HG02973 (cell line): ENCODE measurements around the gene TRPM3.

Experiments used
- ATAC-seq: cut with Tn5 transposase; IDR thresholded peaks from one replicate; pipeline ENCODE4 v1.9.1; 2021; ENCODE audit warnings: moderate library complexity; ENCODE audit not compliant: unreplicated experiment

TRPM3 gene

GRCh38 chr9:70535546-70536323 is 585.7 kb downstream of the TRPM3 start:
- no peak for ATAC-seq

GRCh38 chr9:70534471-70534870 is 587.0 kb downstream of the TRPM3 start:
- no peak for ATAC-seq

GRCh38 chr9:70534061-70534460 is 587.4 kb downstream of the TRPM3 start:
- no peak for ATAC-seq

- ATAC-seq: no peak
Observed at GRCh38 chr9:70533492-70533891, 587.9 kb downstream of the TRPM3 start.

- ATAC-seq: no peak
Observed at GRCh38 chr9:70532716-70533115, 588.7 kb downstream of the TRPM3 start.

GRCh38 chr9:70531311-70531710 is 590.1 kb downstream of the TRPM3 start:
- no peak for ATAC-seq

- ATAC-seq: no peak
Observed at GRCh38 chr9:70530716-70531115, 590.7 kb downstream of the TRPM3 start.

- no peak for ATAC-seq
Observed at GRCh38 chr9:70529833-70530232, 591.6 kb downstream of the TRPM3 start.

- ATAC-seq: no peak
Observed at GRCh38 chr9:70529377-70529776, 592.0 kb downstream of the TRPM3 start.

- ATAC-seq: no peak
Observed at GRCh38 chr9:70526902-70527301, 594.5 kb downstream of the TRPM3 start.

GRCh38 chr9:70525519-70525918 is 595.9 kb downstream of the TRPM3 start:
- no peak for ATAC-seq

GRCh38 chr9:70519912-70520724 is 601.3 kb downstream of the TRPM3 start:
- no peak for ATAC-seq

- no peak for ATAC-seq
Observed at GRCh38 chr9:70517926-70518610, 603.4 kb downstream of the TRPM3 start.

GRCh38 chr9:70514273-70514672 is 607.1 kb downstream of the TRPM3 start:
- ATAC-seq: no peak

GRCh38 chr9:70511858-70512257 is 609.6 kb downstream of the TRPM3 start:
- ATAC-seq: no peak

GRCh38 chr9:70510157-70510770 is 611.2 kb downstream of the TRPM3 start:
- no peak for ATAC-seq

- no peak for ATAC-seq
Observed at GRCh38 chr9:70506159-70506558, 615.3 kb downstream of the TRPM3 start.

- ATAC-seq: no peak
Observed at GRCh38 chr9:70504834-70505233, 616.6 kb downstream of the TRPM3 start.

GRCh38 chr9:70502690-70503089 is 618.7 kb downstream of the TRPM3 start:
- ATAC-seq: no peak

- ATAC-seq: no peak
Observed at GRCh38 chr9:70500793-70501192, 620.6 kb downstream of the TRPM3 start.

- no peak for ATAC-seq
Observed at GRCh38 chr9:70499621-70500020, 621.8 kb downstream of the TRPM3 start.
